Prostate gland (tissue), 2 donors: ENCODE results near the gene SH3PXD2A. TPM values are rescaled to one million over a fixed set of nuclear protein-coding genes. Genes with fewer than 3 reads are reported as not detected.

Experiments used
- DNase-seq: peaks from one replicate; pipeline ENCODE4 v3.0.0-alpha.2; 2019; ENCODE audit warnings: low spot score
- H3K27ac ChIP-seq, 2 donors: fragments of 200-600 bp; sonication (generic); 2 replicates each; pipeline ENCODE4 v1.5.1; 2017 to 2019
- H3K27me3 ChIP-seq: fragments of 200-600 bp; sonication (generic); replicated peaks from 2 replicates; pipeline ENCODE4 v1.5.1; 2019; ENCODE audit not compliant: insufficient read depth
- H3K36me3 ChIP-seq, 2 donors: fragments of 200-600 bp; sonication (generic); 1 replicate in 1 of 2; 2 replicates in 1 of 2; pipeline versions ENCODE4 v1.5.1 to v1.8.1; 2017 to 2019
- H3K4me1 ChIP-seq: fragments of 200-600 bp; sonication (generic); replicated peaks from 2 replicates; pipeline ENCODE4 v1.5.1; 2019
- H3K4me3 ChIP-seq, 2 donors: fragments of 200-600 bp; sonication (generic); 2 replicates each; pipeline ENCODE4 v1.5.1; 2017 to 2019
- H3K9me3 ChIP-seq: fragments of 200-600 bp; sonication (generic); 2 replicates; pipeline ENCODE4 v1.5.1; 2017
- POLR2A ChIP-seq: fragments of 450-650 bp; IDR thresholded peaks from one replicate; pipeline ENCODE4 v1.6.1; 2016; ENCODE audit warnings: antibody characterized with exemption, mild to moderate bottlenecking
- POLR2AphosphoS5 ChIP-seq: sonication (generic); formaldehyde crosslinking; IDR thresholded peaks from one replicate; pipeline ENCODE4 v1.6.1; 2017; ENCODE audit warnings: antibody characterized with exemption
- WGBS: methylation state at CpG from one replicate; pipeline ENCODE4 v1.1.5; 2018; 5-methylcytosine and 5-hydroxymethylcytosine counted together
- intact Hi-C: fragments of 100-400 bp; cut with DNase I; formaldehyde crosslinking; loops from one replicate; pipeline ENCODE4 v1.14.2; 2022
- total RNA-seq, 2 donors: library from RNA; depleted of rRNA; stranded (reverse); fragments of >200 nt; gene quantifications; one replicate each; pipeline ENCODE4 v1.1.0, GENCODE V29; 2016
- TF ChIP-seq, protein P1 (sequence below), 4 experiments: fragments of 200-600 bp in 2 of 4; fragments of 450-650 bp in 2 of 4; sonication (generic) in 2 of 4; IDR thresholded peaks; 1 replicate in 3 of 4; 2 replicates in 1 of 4; pipeline ENCODE4 v1.5.1; 2016 to 2019; ENCODE audit warnings: antibody characterized with exemption in 4 of 4, mild to moderate bottlenecking in 2 of 4, moderate library complexity in 2 of 4

Gene SH3PXD2A
- total RNA-seq, 2 donors from 2014 or later, result 14.2 to 26.4 TPM

DNA sequence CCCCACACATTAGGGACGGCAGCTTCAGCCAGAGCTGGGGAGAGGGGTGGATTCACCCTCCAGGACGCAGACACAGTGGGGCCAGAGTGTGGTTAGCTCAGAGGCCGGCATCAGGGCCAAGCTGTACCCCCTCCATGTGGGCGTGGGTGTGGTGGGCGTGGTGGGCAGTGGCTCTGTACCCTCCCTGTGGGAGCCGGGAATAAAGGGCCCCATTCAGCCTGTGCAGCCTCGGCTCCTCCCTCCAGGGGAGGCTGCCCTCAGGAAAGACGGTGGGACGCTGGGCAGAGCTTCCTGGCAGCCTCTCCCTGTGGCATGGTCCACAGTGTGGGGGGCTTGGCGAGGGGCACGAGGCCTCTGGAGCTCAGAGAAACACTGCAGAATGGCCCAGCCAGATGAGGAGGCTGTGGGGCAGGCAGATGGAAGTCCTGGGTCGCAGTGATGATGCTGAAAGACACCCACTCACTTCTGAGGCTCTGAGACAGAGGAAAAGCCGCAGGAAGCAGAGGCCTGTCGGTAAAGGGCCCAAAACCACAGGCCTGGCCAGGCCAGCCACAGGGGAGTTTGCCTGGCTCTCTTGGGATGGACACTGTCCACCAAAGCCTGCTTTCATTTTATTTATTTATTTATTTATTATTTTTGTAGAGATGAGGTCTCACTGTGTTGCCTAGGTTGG, 108.0 kb downstream of the SH3PXD2A start:
- H3K27ac ChIP-seq, result no peak overlapping the region
- no peak overlapping the region for H3K4me3 ChIP-seq
- TF ChIP-seq POLR2A (no peak), POLR2AphosphoS5 (no peak)
- TF ChIP-seq, protein P1, sequence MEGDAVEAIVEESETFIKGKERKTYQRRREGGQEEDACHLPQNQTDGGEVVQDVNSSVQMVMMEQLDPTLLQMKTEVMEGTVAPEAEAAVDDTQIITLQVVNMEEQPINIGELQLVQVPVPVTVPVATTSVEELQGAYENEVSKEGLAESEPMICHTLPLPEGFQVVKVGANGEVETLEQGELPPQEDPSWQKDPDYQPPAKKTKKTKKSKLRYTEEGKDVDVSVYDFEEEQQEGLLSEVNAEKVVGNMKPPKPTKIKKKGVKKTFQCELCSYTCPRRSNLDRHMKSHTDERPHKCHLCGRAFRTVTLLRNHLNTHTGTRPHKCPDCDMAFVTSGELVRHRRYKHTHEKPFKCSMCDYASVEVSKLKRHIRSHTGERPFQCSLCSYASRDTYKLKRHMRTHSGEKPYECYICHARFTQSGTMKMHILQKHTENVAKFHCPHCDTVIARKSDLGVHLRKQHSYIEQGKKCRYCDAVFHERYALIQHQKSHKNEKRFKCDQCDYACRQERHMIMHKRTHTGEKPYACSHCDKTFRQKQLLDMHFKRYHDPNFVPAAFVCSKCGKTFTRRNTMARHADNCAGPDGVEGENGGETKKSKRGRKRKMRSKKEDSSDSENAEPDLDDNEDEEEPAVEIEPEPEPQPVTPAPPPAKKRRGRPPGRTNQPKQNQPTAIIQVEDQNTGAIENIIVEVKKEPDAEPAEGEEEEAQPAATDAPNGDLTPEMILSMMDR (IDR thresholded peaks at IDR 0.05), result no peak
- H3K9me3 ChIP-seq, result no peaks in the 10 kb centered on the region
- H3K27me3 ChIP-seq, result no peaks in the 10 kb centered on the region
- H3K36me3 ChIP-seq, result no peaks in the 10 kb centered on the region
- no peak for DNase-seq
- 68% methylated on average over 11 of the region's 14 CpGs for WGBS
- intact Hi-C loops, result no loop called here
- H3K4me1 ChIP-seq, result no peaks in the 10 kb centered on the region

DNA sequence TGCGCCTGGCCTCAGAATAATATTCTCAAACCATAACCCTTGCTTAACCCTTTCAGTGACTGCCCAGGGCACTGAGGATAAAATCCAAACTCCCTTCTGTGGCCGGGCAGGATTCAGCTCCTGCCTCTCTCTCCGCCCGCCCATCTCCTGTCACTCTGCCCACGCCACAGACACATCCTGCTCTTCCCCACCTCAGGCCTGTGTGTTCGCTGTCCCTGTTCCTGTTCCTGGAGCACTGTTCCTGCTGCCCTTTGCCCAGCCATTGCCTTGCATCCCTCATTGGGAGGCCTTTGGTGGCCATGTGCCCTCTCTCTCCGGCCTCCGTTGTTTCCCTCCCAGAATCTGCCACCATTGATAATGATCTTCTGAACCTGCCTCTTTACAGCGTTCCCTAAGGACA, 108.8 kb downstream of the SH3PXD2A start:
- no peak overlapping the region for H3K4me3 ChIP-seq
- no peaks in the 10 kb centered on the region for H3K4me1 ChIP-seq
- 84% methylated on average over 9 of the region's 9 CpGs for WGBS
- H3K27me3 ChIP-seq, result no peaks in the 10 kb centered on the region
- TF ChIP-seq POLR2A, result no peak
- no peak for TF ChIP-seq POLR2AphosphoS5
- TF ChIP-seq, protein P1 (IDR thresholded peaks at IDR 0.05), result no peak
- no peak for DNase-seq
- no peak overlapping the region for H3K27ac ChIP-seq
- intact Hi-C loops, result no loop called here
- H3K36me3 ChIP-seq, result no peaks in the 10 kb centered on the region
- no peaks in the 10 kb centered on the region for H3K9me3 ChIP-seq

DNA sequence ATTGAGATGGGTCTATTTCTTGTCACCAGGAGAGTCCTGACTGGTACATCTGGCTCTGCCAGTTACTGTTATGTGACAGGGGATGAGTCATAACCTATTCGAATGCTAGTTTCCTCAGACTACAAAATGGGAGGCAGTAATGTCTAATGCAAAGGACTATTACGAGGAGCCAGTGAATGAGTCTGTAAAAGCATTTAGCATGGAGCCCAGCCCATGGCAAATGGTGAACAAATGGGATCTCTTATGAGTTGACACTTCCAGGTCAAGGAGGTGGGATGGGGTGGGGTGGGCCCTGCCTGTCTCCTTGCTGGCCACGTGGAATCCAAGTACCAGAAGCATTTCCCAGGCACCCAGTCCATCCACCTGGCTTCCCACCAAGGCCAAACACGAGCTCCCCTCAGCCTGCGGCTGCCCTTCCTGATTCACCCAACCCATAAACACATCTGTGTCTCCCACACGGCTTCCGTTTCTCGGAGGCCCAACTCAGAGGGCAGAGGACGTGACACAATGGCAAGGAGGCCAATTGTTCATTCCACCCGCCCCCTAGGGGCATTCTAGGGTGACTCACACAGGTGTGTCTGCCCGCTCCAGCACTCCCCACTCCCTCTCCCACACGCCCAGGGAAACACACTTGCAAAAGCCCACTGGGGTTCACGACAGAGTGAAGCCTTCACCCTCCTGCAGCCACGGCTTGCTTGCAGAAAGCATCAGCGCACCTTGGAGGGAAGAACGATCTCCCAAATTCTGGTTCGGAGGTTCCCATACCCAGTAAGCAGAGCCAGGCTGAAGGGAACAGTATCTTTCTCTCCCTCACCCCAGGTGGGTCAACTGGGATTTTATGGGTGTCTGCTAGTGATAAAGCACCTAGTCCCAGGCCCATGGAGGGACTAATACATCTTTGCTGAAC, 109.8 kb downstream of the SH3PXD2A start:
- Histone ChIP-seq H3K36me3 (no peaks in the 10 kb centered on the region), H3K27ac (no peak overlapping the region), H3K4me3 (no peak overlapping the region), H3K27me3 (no peaks in the 10 kb centered on the region), H3K9me3 (no peaks in the 10 kb centered on the region), H3K4me1 (no peaks in the 10 kb centered on the region)
- intact Hi-C loops, result no loop called here
- TF ChIP-seq, protein P1 (IDR thresholded peaks at IDR 0.05), result no peak
- peak; percentile 16 for TF ChIP-seq POLR2AphosphoS5
- peak; percentile 36 for DNase-seq
- WGBS, result 74% methylated on average over 17 of the region's 17 CpGs

DNA sequence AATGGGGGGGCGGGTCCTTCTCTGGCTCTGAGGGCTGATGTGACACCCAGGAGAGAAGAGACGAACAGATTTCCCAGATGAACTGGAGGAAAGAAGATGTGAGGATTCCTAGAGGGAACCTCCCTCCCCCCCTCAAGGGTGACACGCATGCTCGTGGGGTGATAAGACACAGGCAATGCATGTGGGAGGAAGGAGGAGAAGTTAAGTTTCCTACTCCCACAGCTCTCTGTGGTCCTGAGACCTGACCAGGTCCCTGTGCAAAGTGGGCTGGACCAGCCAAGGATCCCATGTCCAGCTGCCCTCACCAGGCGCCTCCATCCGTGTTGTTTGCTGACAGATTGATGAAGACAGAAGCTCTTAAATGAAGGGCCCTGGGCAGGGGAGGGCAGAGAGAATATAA, 112.6 kb downstream of the SH3PXD2A start:
- H3K27ac ChIP-seq, result no peak overlapping the region
- H3K36me3 ChIP-seq, result no peaks in the 10 kb centered on the region
- no peaks in the 10 kb centered on the region for H3K27me3 ChIP-seq
- WGBS, result 68% methylated on average over 6 of the region's 6 CpGs
- no peak overlapping the region for H3K4me3 ChIP-seq
- no peak for DNase-seq
- no peaks in the 10 kb centered on the region for H3K4me1 ChIP-seq
- no peaks in the 10 kb centered on the region for H3K9me3 ChIP-seq
- intact Hi-C loops, result no loop called here
- no peak for TF ChIP-seq POLR2A
- TF ChIP-seq POLR2AphosphoS5, result no peak
- TF ChIP-seq, protein P1 (IDR thresholded peaks at IDR 0.05), result no peak
